HG03135 (cell line): ENCODE measurements around the gene SEC24B.
A peak's percentile ranks its signal among the peaks of the same experiment; 100 is the strongest.
"Not testable (repeated sequence)": the region's sequence is repeated elsewhere in the genome, so short reads cannot be mapped to it uniquely, and the experiment has no call there.

Experiments
- ATAC-seq: cut with Tn5 transposase; IDR thresholded peaks from one replicate; pipeline ENCODE4 v1.9.1; 2021; ENCODE audit warnings: mild to moderate bottlenecking, moderate library complexity; ENCODE audit not compliant: unreplicated experiment

SEC24B gene

GRCh38 chr4:109574931-109575804, 141.6 kb downstream of the SEC24B start:
- no peak for ATAC-seq

- ATAC-seq: no peak
These were observed 142.8 kb downstream of the SEC24B start for GRCh38 chr4:109576462-109576861.

GRCh38 chr4:109578846-109579245, 145.2 kb downstream of the SEC24B start:
- no peak for ATAC-seq

- not testable (repeated sequence) for ATAC-seq
These were observed 146.4 kb downstream of the SEC24B start for GRCh38 chr4:109579997-109580396.

GRCh38 chr4:109588176-109588575, 154.6 kb downstream of the SEC24B start:
- peak; percentile 95 for ATAC-seq

- ATAC-seq: no peak
These were observed 155.5 kb downstream of the SEC24B start for GRCh38 chr4:109589119-109589518.

GRCh38 chr4:109589605-109590004, 156.0 kb downstream of the SEC24B start:
- ATAC-seq: no peak
